Measurements from ENCODE around the gene RIN3.

DNA sequence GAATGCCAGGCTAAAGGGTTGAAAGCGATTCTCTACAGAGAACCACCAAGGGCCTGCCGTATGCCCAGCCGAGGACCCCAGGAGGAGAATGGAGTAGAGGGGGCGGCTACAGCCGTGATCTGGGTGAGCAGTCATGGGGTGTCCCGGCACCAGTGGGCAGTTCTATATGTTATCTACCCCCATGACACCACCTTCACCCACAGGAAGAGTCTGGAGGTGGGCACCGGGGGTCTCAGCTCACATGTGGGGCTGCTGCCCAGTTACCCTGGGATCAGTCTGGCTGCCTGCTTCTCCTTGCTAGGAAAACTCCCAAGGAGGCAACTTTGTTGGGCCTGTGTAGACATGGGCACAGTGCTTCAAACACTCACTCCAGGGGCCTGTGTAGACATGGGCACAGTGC, 135.5 kb downstream of the RIN3 start:
- TF ChIP-seq, protein P1, sequence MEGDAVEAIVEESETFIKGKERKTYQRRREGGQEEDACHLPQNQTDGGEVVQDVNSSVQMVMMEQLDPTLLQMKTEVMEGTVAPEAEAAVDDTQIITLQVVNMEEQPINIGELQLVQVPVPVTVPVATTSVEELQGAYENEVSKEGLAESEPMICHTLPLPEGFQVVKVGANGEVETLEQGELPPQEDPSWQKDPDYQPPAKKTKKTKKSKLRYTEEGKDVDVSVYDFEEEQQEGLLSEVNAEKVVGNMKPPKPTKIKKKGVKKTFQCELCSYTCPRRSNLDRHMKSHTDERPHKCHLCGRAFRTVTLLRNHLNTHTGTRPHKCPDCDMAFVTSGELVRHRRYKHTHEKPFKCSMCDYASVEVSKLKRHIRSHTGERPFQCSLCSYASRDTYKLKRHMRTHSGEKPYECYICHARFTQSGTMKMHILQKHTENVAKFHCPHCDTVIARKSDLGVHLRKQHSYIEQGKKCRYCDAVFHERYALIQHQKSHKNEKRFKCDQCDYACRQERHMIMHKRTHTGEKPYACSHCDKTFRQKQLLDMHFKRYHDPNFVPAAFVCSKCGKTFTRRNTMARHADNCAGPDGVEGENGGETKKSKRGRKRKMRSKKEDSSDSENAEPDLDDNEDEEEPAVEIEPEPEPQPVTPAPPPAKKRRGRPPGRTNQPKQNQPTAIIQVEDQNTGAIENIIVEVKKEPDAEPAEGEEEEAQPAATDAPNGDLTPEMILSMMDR (IDR thresholded peaks at IDR 0.05) = no peak
- no peak for TF ChIP-seq EZH2 (IDR thresholded peaks at IDR 0.05)
- no peak for TF ChIP-seq EZH2phosphoT487 (IDR thresholded peaks at IDR 0.05)

Measured in neural progenitor cell (in vitro differentiated cells).